Activated naive CD8-positive, alpha-beta T cell treated with anti-CD3 and anti-CD28 coated beads, Interleukin-2, amount 10 ng/mL, durations not matched to agents 7 days and 5 days (primary cell): Measurements from ENCODE around the gene OLA1. TPM values are rescaled to one million over a fixed set of nuclear protein-coding genes. Genes with fewer than 3 reads are reported as not detected.
A peak's percentile ranks its signal among the peaks of the same experiment; 100 is the strongest.

Experiments used
- ATAC-seq: fragments of 150-1000 bp; cut with Tn5 transposase; one replicate; pipeline ENCODE4 v1.10.0; 2021; ENCODE audit warnings: low read depth, moderate library complexity
- POLR2A ChIA-PET: fragments of 350-600 bp; sonication (Branson Sonifier 250); formaldehyde crosslinking; loops from one replicate; lab custom pipeline; 2021; ENCODE audit warnings: antibody characterized with exemption; lab: Charles Lee
- DNase-seq: peaks from one replicate; pipeline ENCODE4 v3.0.0; 2021
- H3K27ac Mint-ChIP-seq: one replicate; pipeline ENCODE4 v1.8.0; 2022; ENCODE audit warnings: mild to moderate bottlenecking, mixed read lengths
- H3K27me3 Mint-ChIP-seq: one replicate; pipeline ENCODE4 v1.8.0; 2022; ENCODE audit warnings: mild to moderate bottlenecking, moderate library complexity, mixed read lengths
- H3K36me3 Mint-ChIP-seq: one replicate; pipeline ENCODE4 v1.8.0; 2021; ENCODE audit warnings: mild to moderate bottlenecking, mixed read lengths
- H3K4me1 Mint-ChIP-seq: one replicate; pipeline ENCODE4 v1.8.0; 2021; ENCODE audit warnings: mixed read lengths
- H3K4me3 Mint-ChIP-seq: one replicate; pipeline ENCODE4 v1.8.0; 2022; ENCODE audit warnings: mild to moderate bottlenecking, moderate library complexity, mixed read lengths
- H3K9me3 Mint-ChIP-seq: one replicate; pipeline ENCODE4 v1.8.0; 2021; ENCODE audit warnings: mixed read lengths
- total RNA-seq, 2 experiments: library from RNA; stranded (reverse); gene quantifications; one replicate each; pipeline ENCODE4 v1.2.3, GENCODE V29; 2021

The OLA1 gene
- total RNA-seq, 2 experiments from 2014 or later: 56.2 to 56.3 TPM

GRCh38 chr2:174038462-174038861 is 209.9 kb downstream of the OLA1 start:
- H3K4me3 Mint-ChIP-seq: no peak overlapping the region
- DNase-seq (no peak), ATAC-seq (no peak)
- POLR2A ChIA-PET: interaction anchor here (0.6 to 0.8 kb wide), 3 partner anchors 73 to 589 kb away, joined by 3 to 4 read pairs (median 4); no protein-coding TSS in a partner anchor
- H3K9me3 Mint-ChIP-seq: no peaks in the 10 kb centered on the region
- H3K27ac Mint-ChIP-seq: peak overlapping the region; percentile 15
- peaks cover 11% of the 10 kb centered on the region for H3K4me1 Mint-ChIP-seq
- H3K36me3 Mint-ChIP-seq: no peaks in the 10 kb centered on the region
- peaks cover 8% of the 10 kb centered on the region for H3K27me3 Mint-ChIP-seq

GRCh38 chr2:174036825-174037224 is 211.5 kb downstream of the OLA1 start:
- Mint-ChIP-seq H3K27me3 (peaks cover 6% of the 10 kb centered on the region), H3K9me3 (no peaks in the 10 kb centered on the region), H3K4me1 (peaks cover 13% of the 10 kb centered on the region), H3K36me3 (no peaks in the 10 kb centered on the region), H3K27ac (no peak overlapping the region), H3K4me3 (no peak overlapping the region)
- POLR2A ChIA-PET: no interaction called here
- no peak for ATAC-seq
- no peak for DNase-seq

DNA sequence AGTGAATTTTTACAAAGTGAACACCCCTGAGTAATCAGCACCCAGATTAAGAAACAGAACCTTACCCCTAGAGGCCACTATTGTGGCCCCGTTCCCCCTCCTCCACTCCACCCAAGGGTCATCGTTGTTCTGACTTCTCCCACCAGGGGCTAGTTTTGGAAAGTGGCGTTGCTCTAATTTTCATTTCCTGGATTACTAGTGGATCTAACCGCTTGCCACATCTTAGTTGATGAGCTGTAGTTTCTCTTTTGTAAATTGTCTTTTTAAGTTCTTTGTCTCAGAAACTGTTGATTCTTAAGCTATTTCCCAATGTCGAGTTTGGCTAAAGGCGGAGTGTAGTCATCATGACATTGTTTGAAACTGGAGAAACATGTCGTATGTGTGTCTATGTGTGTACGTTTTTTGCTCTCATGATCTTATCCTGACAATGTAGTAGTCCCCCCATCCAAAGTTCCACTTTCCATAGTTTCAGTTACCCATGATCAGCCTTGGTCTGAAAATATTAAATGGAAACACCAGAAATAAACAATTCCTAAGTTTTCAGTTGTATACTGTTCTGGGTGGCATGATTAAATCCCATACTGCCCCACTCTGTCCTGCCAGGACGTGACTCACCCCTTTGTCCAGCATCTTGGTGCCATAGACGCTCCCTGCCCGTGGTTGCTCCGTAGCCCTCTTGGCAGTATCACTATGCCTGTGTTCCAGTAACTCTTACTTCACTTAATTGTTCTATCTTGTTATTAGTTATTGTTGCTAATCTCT is 212.2 kb downstream of the OLA1 start:
- Mint-ChIP-seq H3K4me3 (no peak overlapping the region), H3K9me3 (no peaks in the 10 kb centered on the region), H3K4me1 (peaks cover 13% of the 10 kb centered on the region), H3K27me3 (peaks cover 6% of the 10 kb centered on the region), H3K36me3 (no peaks in the 10 kb centered on the region), H3K27ac (no peak overlapping the region)
- DNase-seq: no peak
- POLR2A ChIA-PET: no interaction called here
- ATAC-seq: no peak

- H3K4me3 Mint-ChIP-seq: no peak overlapping the region
- no peaks in the 10 kb centered on the region for H3K9me3 Mint-ChIP-seq
- peaks cover 6% of the 10 kb centered on the region for H3K27me3 Mint-ChIP-seq
- no peaks in the 10 kb centered on the region for H3K36me3 Mint-ChIP-seq
- H3K4me1 Mint-ChIP-seq: peaks cover 13% of the 10 kb centered on the region
- POLR2A ChIA-PET: no interaction called here
- H3K27ac Mint-ChIP-seq: no peak overlapping the region
- ATAC-seq (no peak), DNase-seq (no peak)
Observed at GRCh38 chr2:174035117-174035635, 213.2 kb downstream of the OLA1 start.

GRCh38 chr2:174033163-174033550 is 215.2 kb downstream of the OLA1 start:
- Mint-ChIP-seq H3K4me1 (peaks cover 2% of the 10 kb centered on the region), H3K27ac (no peak overlapping the region), H3K36me3 (no peaks in the 10 kb centered on the region), H3K27me3 (peaks cover 6% of the 10 kb centered on the region), H3K4me3 (no peak overlapping the region), H3K9me3 (no peaks in the 10 kb centered on the region)
- ATAC-seq (no peak), DNase-seq (no peak)
- POLR2A ChIA-PET: no interaction called here

- ATAC-seq (no peak), DNase-seq (no peak)
- Mint-ChIP-seq H3K4me3 (no peak overlapping the region), H3K27me3 (peaks cover 6% of the 10 kb centered on the region), H3K9me3 (no peaks in the 10 kb centered on the region), H3K27ac (no peak overlapping the region), H3K4me1 (peaks cover 2% of the 10 kb centered on the region), H3K36me3 (no peaks in the 10 kb centered on the region)
- POLR2A ChIA-PET: no interaction called here
Observed at GRCh38 chr2:174031226-174031625, 217.1 kb downstream of the OLA1 start.

GRCh38 chr2:174028935-174029334 is 219.4 kb downstream of the OLA1 start:
- Mint-ChIP-seq H3K4me3 (no peak overlapping the region), H3K4me1 (peaks cover 2% of the 10 kb centered on the region), H3K9me3 (no peaks in the 10 kb centered on the region), H3K36me3 (no peaks in the 10 kb centered on the region), H3K27ac (no peak overlapping the region), H3K27me3 (peaks cover 2% of the 10 kb centered on the region)
- ATAC-seq (no peak), DNase-seq (no peak)
- POLR2A ChIA-PET: no interaction called here

DNA sequence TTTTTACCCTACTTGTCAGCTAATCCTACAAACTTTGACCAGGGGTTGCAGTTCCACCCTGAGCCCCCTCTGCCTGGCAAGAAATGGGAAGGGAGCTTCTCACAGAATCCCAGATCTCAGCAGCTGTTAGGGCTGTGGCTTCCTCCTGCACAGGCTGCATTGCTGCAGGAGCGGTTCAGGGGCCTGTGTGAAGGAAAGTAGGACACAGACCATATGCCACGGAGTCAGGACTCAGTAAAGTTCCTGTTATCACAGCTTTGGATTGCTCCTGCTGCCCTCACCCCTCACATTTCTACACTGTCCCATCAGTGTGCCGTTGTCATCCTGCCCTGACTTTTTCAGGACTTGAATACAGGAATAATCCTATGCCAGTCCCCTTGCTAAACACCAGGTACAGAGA is 220.4 kb downstream of the OLA1 start:
- Mint-ChIP-seq H3K27ac (no peak overlapping the region), H3K36me3 (no peaks in the 10 kb centered on the region), H3K9me3 (no peaks in the 10 kb centered on the region), H3K4me3 (no peak overlapping the region), H3K4me1 (peaks cover 2% of the 10 kb centered on the region), H3K27me3 (no peaks in the 10 kb centered on the region)
- POLR2A ChIA-PET: interaction anchor here (1.0 kb wide), 1 partner anchor 64 kb away, joined by 4 read pairs; no protein-coding TSS in a partner anchor
- ATAC-seq (no peak), DNase-seq (no peak)

- no peaks in the 10 kb centered on the region for H3K4me1 Mint-ChIP-seq
- DNase-seq (no peak), ATAC-seq (no peak)
- no peak overlapping the region for H3K27ac Mint-ChIP-seq
- H3K4me3 Mint-ChIP-seq: no peak overlapping the region
- no peaks in the 10 kb centered on the region for H3K27me3 Mint-ChIP-seq
- no peaks in the 10 kb centered on the region for H3K9me3 Mint-ChIP-seq
- H3K36me3 Mint-ChIP-seq: no peaks in the 10 kb centered on the region
- POLR2A ChIA-PET: no interaction called here
Observed at GRCh38 chr2:174026122-174026845, 222.0 kb downstream of the OLA1 start.

DNA sequence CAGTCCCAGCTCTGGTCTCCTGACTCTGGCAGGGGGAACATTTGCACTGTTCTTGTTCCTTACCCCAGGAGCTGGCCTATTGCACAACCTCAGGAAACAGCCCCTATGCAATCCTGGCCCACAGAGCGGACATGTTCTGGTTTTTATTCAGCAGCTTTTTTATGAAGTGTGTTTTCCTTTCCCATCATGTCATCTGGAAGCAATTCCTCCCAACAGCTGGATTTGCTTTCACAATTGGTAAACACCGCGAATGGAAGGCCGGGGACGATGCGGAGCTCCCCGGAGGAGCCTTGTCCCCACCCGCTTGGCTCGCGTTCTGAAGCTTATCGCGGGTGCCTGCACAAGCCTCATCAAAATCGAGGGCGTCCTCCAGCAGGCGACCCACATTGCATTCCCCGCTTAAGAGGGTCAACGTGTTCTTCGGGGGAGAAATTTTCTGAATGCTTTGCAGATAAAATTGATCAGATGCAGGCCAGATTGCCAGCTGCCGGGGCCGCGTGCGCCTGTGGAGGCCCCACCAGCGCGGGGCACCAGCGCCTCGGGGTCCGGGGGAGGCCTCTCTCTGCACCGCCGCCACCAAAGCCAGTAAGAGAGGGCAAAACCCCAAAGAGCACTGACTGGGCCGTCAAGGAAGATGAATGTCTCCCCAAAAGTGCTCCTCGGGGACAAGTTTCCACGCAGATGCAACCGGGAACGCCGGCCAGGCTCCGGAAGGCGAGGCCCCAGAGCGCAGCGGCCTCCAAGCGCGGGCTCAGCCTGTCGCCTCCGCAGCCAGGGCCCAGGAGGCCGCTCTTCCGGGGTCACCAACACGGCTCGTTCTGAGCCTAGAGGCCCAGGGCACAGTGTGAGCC is 222.8 kb downstream of the OLA1 start:
- H3K36me3 Mint-ChIP-seq: no peaks in the 10 kb centered on the region
- ATAC-seq: no peak
- no peaks in the 10 kb centered on the region for H3K4me1 Mint-ChIP-seq
- no peak for DNase-seq
- POLR2A ChIA-PET: no interaction called here
- no peaks in the 10 kb centered on the region for H3K9me3 Mint-ChIP-seq
- no peaks in the 10 kb centered on the region for H3K27me3 Mint-ChIP-seq
- H3K4me3 Mint-ChIP-seq: no peak overlapping the region
- no peak overlapping the region for H3K27ac Mint-ChIP-seq

- POLR2A ChIA-PET: no interaction called here
- no peaks in the 10 kb centered on the region for H3K9me3 Mint-ChIP-seq
- DNase-seq: no peak
- no peaks in the 10 kb centered on the region for H3K36me3 Mint-ChIP-seq
- no peak overlapping the region for H3K4me3 Mint-ChIP-seq
- no peak overlapping the region for H3K27ac Mint-ChIP-seq
- no peaks in the 10 kb centered on the region for H3K27me3 Mint-ChIP-seq
- H3K4me1 Mint-ChIP-seq: no peaks in the 10 kb centered on the region
- no peak for ATAC-seq
Observed at GRCh38 chr2:174024524-174025270, 223.6 kb downstream of the OLA1 start.

DNA sequence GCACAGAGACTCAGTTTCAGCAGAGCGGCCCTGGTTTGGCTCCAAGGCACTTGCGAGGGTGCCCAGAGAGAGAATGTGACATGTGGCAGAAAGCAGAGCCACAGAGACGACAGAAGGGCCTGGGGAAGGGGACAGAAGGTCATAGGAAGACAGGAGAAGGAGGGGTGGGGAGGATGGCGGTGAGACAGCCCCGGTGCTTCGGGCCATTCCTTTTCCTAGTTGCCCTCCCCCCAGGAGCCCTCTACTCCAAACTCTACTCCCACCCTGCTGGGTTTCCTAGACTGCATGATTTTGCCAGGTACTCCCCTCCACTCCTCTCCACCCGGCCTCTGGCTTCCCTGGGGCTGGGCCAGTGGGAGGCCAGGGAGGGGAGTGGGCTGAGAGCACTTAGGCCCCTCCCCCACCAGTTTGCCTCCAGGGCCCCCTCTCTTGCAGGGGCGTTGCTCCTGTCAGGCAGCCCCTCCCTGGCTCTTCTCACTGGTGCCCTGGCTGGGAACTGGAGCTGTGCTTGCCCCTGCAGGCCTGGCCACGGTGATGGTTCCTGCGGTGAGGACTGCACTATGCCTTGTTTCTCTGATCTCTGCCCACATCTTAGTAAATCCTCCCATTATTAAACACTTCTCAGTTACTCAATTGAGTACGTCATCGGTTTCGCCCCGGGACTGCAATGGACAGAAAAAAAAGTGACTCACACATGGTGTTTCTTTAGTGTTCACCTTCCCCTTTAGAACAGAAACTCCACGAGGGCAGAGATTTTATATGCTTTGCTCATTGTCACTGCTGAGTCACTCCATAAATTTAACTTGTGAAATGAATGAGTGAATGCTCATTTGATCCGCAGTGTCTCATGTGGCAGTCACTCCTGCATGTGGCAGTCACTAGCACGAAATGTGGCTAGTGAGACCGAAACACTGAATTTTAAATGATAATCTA is 224.5 kb downstream of the OLA1 start:
- DNase-seq: no peak

More for the DNA sequence above, 224.5 kb downstream of the OLA1 start:
- H3K36me3 Mint-ChIP-seq: no peaks in the 10 kb centered on the region
- ATAC-seq: no peak
- no peaks in the 10 kb centered on the region for H3K9me3 Mint-ChIP-seq
- H3K27ac Mint-ChIP-seq: no peak overlapping the region
- H3K27me3 Mint-ChIP-seq: no peaks in the 10 kb centered on the region
- H3K4me1 Mint-ChIP-seq: no peaks in the 10 kb centered on the region
- H3K4me3 Mint-ChIP-seq: no peak overlapping the region
- POLR2A ChIA-PET: no interaction called here
